Transverse colon (tissue), 4 donors: ENCODE measurements around the gene HOXD10. TPM values are rescaled to one million over a fixed set of nuclear protein-coding genes. Genes with fewer than 3 reads are reported as not detected.
A peak's percentile ranks its signal among the peaks of the same experiment; 100 is the strongest.

Experiments used
- DNase-seq: peaks from one replicate; pipeline ENCODE4 v3.0.0-alpha.2; 2019
- H3K27ac ChIP-seq, 4 donors: fragments of 200-600 bp; sonication (generic); 2 replicates each; pipeline ENCODE4 v1.5.1; 2016 to 2018; ENCODE audit warnings: inconsistent platforms in 4 of 4
- H3K27me3 ChIP-seq: fragments of 200-600 bp; sonication (generic); 2 replicates; pipeline ENCODE4 v1.5.1; 2017; ENCODE audit warnings: inconsistent platforms
- H3K36me3 ChIP-seq, 4 donors: fragments of 200-600 bp; sonication (generic); 2 replicates each; pipeline ENCODE4 v1.5.1; 2017 to 2019; ENCODE audit warnings: inconsistent platforms in 4 of 4
- H3K4me1 ChIP-seq, 4 donors: fragments of 200-600 bp; sonication (generic); 2 replicates each; pipeline ENCODE4 v1.5.1; 2017 to 2020; ENCODE audit warnings: inconsistent platforms in 4 of 4
- H3K4me3 ChIP-seq, 4 donors: fragments of 200-600 bp; sonication (generic); 1 replicate in 1 of 4; 2 replicates in 3 of 4; pipeline versions ENCODE4 v1.5.1 to v1.6.1; 2017 to 2019; ENCODE audit warnings: inconsistent platforms in 4 of 4
- H3K9me3 ChIP-seq, 2 donors: fragments of 200-600 bp; sonication (generic); 2 replicates each; pipeline ENCODE4 v1.5.1; 2017 to 2019; ENCODE audit warnings: inconsistent platforms in 2 of 2
- CTCF ChIP-seq, 5 experiments: fragments of 200-600 bp in 3 of 5; fragments of 450-650 bp in 2 of 5; sonication (generic) in 3 of 5; IDR thresholded peaks; 1 replicate in 2 of 5; 2 replicates in 3 of 5; pipeline ENCODE4 v1.5.1; 2016 to 2017; ENCODE audit warnings: antibody characterized with exemption in 5 of 5, inconsistent platforms in 3 of 5, mild to moderate bottlenecking in 2 of 5, moderate library complexity in 1 of 5
- EP300 ChIP-seq: sonication (generic); formaldehyde crosslinking; IDR thresholded peaks from one replicate; pipeline ENCODE4 v1.6.1; 2017; ENCODE audit warnings: antibody characterized with exemption, low read depth
- POLR2A ChIP-seq: fragments of 450-650 bp; IDR thresholded peaks from one replicate; pipeline ENCODE4 v1.6.1; 2016; ENCODE audit warnings: antibody characterized with exemption, mild to moderate bottlenecking, moderate library complexity
- POLR2AphosphoS5 ChIP-seq, 3 donors: sonication (generic); formaldehyde crosslinking; IDR thresholded peaks; one replicate each; pipeline ENCODE4 v1.6.1; 2016; ENCODE audit warnings: antibody characterized with exemption in 3 of 3
- WGBS, 2 donors: methylation state at CpG; one replicate each; pipeline ENCODE4 v1.1.5; 2018; ENCODE audit warnings: low coverage in 1 of 2; 5-methylcytosine and 5-hydroxymethylcytosine counted together
- in situ Hi-C, 4 donors: fragments of 200-750 bp; cut with MboI; loops; one replicate each; pipeline versions ENCODE4 v1.15.0 to v1.15.1; 2017; ENCODE audit warnings: low sequenced_read_pairs in 3 of 4, low pct_ligation_motif_present in 1 of 4, low pct_unique_long_range_greater_than_20kb in 1 of 4
- intact Hi-C: fragments of 100-400 bp; cut with DNase I; formaldehyde crosslinking; loops from one replicate; pipeline ENCODE4 v1.15.1; 2023; ENCODE audit warnings: low total_unique reads
- total RNA-seq, 4 donors: library from RNA; depleted of rRNA; stranded (reverse); fragments of >200 nt; gene quantifications; one replicate each; pipeline ENCODE4 v1.1.0, GENCODE V29; 2016

The HOXD10 gene
- total RNA-seq, 4 donors from 2014 or later, result 1.1 to 25.1 (median 7.6) TPM

- Histone ChIP-seq H3K27ac (no peak overlapping the region), H3K4me1 (peaks cover 4 to 29% (median 17%) of the 10 kb centered on the region in 4 donors), H3K9me3 (no peaks in the 10 kb centered on the region), H3K36me3 (peaks cover 0 to 8% (median 0%) of the 10 kb centered on the region in 4 donors), H3K4me3 (no peak overlapping the region), H3K27me3 (peaks cover 59% of the 10 kb centered on the region)
- 75 to 80% methylated on average over 8 to 11 of the region's 11 CpGs for WGBS, 2 donors
- intact Hi-C loops (no loop called here), in situ Hi-C loops (no loop called here)
- DNase-seq, result no peak
- TF ChIP-seq CTCF (IDR thresholded peaks at IDR 0.05) (no peak), EP300 (no peak), POLR2A (no peak), POLR2AphosphoS5 (IDR thresholded peaks at IDR 0.05) (no peak)
Observed at GRCh38 chr2:176154576-176155252, 38.1 kb downstream of the HOXD10 start.

- Histone ChIP-seq H3K36me3 (peaks cover 0 to 8% (median 0%) of the 10 kb centered on the region in 4 donors), H3K9me3 (no peaks in the 10 kb centered on the region), H3K4me3 (no peak overlapping the region), H3K27ac (no peak overlapping the region), H3K27me3 (peaks cover 67% of the 10 kb centered on the region), H3K4me1 (peaks cover 4 to 37% (median 20%) of the 10 kb centered on the region in 4 donors)
- intact Hi-C loops, result no loop called here
- 47 to 59% methylated on average over 2 to 6 of the region's 6 CpGs for WGBS, 2 donors
- no peak for DNase-seq
- in situ Hi-C loops, result no loop called here
- TF ChIP-seq POLR2AphosphoS5 (IDR thresholded peaks at IDR 0.05) (no peak), EP300 (no peak), POLR2A (no peak), CTCF (IDR thresholded peaks at IDR 0.05) (no peak)
Observed at GRCh38 chr2:176155356-176156044, 38.9 kb downstream of the HOXD10 start.

- Histone ChIP-seq H3K4me3 (no peak overlapping the region), H3K9me3 (no peaks in the 10 kb centered on the region), H3K36me3 (peaks cover 0 to 8% (median 0%) of the 10 kb centered on the region in 4 donors), H3K27me3 (peaks cover 75% of the 10 kb centered on the region), H3K4me1 (peaks cover 4 to 38% (median 21%) of the 10 kb centered on the region in 4 donors), H3K27ac (peak overlapping the region in 1 of 4 donors; percentile 55)
- WGBS, 2 donors, result 49 to 60% methylated on average over 1 to 8 of the region's 8 CpGs
- TF ChIP-seq POLR2A (no peak), CTCF (IDR thresholded peaks at IDR 0.05) (no peak), POLR2AphosphoS5 (IDR thresholded peaks at IDR 0.05) (no peak), EP300 (no peak)
- intact Hi-C loops (no loop called here), in situ Hi-C loops (no loop called here)
- no peak for DNase-seq
Observed at GRCh38 chr2:176156301-176156806, 39.8 kb downstream of the HOXD10 start.

GRCh38 chr2:176156807-176157498, 40.4 kb downstream of the HOXD10 start, which contains the start of gene HOXD3:
HOXD3 (plus strand) TSS chr2:176157307; CDS start chr2:176169115, 11,808 bp downstream.
- no peak for DNase-seq
- Histone ChIP-seq H3K4me1 (peaks cover 4 to 38% (median 21%) of the 10 kb centered on the region in 4 donors), H3K36me3 (peaks cover 0 to 8% (median 0%) of the 10 kb centered on the region in 4 donors), H3K4me3 (peak within 1 kb of the TSS in 3 of 4 donors; percentile 17 to 49 (median 32)), H3K27ac (peak within 1 kb of the TSS in 2 of 4 donors; percentile 55 to 65), H3K9me3 (no peaks in the 10 kb centered on the region), H3K27me3 (peaks cover 75% of the 10 kb centered on the region)
- 23 to 29% methylated on average over 2 to 41 of the region's 48 CpGs for WGBS, 2 donors
- in situ Hi-C loops (no loop called here), intact Hi-C loops (no loop called here)
- TF ChIP-seq CTCF (IDR thresholded peaks at IDR 0.05) (no peak), EP300 (no peak), POLR2A (no peak), POLR2AphosphoS5 (IDR thresholded peaks at IDR 0.05) (no peak)
